GM12892 (cell line): Measurements from ENCODE around the gene UNKL.

Experiments
- POLR2A ChIP-seq: IDR thresholded peaks from 2 replicates; pipeline ENCODE4 v1.6.1; 2011; ENCODE audit warnings: low read depth, low read length, control low read depth
- POLR2AphosphoS5 ChIP-seq: IDR thresholded peaks from 2 replicates; pipeline ENCODE4 v1.6.1; 2011; ENCODE audit warnings: low read depth, low read length, control low read depth

DNA sequence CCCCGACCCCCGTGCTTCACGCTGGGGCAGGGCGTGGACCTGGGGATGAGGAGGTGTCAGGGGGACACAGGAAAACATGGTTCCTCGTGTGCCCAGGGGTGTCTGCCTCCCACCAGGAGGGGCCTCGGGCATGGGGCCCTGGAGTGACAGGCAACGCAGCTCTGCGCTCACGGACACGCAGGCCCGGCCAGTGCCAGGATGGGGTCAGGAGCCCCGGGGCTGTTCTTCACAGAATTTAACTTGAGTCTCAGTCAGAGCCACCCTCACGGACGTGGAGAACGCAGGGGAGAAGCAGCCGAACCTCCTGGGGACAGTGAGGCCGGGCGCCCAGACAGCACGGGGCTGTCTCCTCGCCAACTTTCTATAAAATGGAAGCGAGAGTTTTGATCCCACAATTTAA, 16.7 kb downstream of the UNKL start:
- TF ChIP-seq POLR2A (no peak), POLR2AphosphoS5 (no peak)
